HepG2 (cell line): ENCODE data around the gene MYO16. TPM values are rescaled to one million over a fixed set of nuclear protein-coding genes. Genes with fewer than 3 reads are reported as not detected.

Experiments used
- ASH2L ChIP-seq: fragments of 300-600, 200-600 bp; sonication (generic); IDR thresholded peaks from 2 replicates; pipeline ENCODE4 v1.7.0; 2017; ENCODE audit warnings: low read depth, mild to moderate bottlenecking, moderate library complexity, mixed read lengths, low read length; ENCODE audit not compliant: insufficient read length
- BCL6 ChIP-seq: IDR thresholded peaks from 2 replicates; pipeline ENCODE4 v1.6.1; 2016; ENCODE audit warnings: missing genetic modification reagents, missing compliant biosample characterization
- CBFB ChIP-seq: sonication (generic); formaldehyde crosslinking; IDR thresholded peaks from 2 replicates; pipeline ENCODE4 v1.4.0; 2020; ENCODE audit warnings: missing genetic modification reagents
- FOXP4 ChIP-seq: sonication (generic); formaldehyde crosslinking; IDR thresholded peaks from 2 replicates; pipeline ENCODE4 v1.4.0; 2020; ENCODE audit warnings: missing genetic modification reagents
- GATAD2A ChIP-seq: IDR thresholded peaks from 2 replicates; pipeline ENCODE4 v1.6.1; 2016
- GLI4 ChIP-seq: sonication (generic); formaldehyde crosslinking; IDR thresholded peaks from 2 replicates; pipeline ENCODE4 v1.5.1; 2020; ENCODE audit warnings: missing genetic modification reagents, mild to moderate bottlenecking, moderate library complexity, borderline replicate concordance
- KDM5B ChIP-seq: sonication (generic); formaldehyde crosslinking; IDR thresholded peaks from 2 replicates; pipeline ENCODE4 v1.4.0; 2020; ENCODE audit warnings: missing genetic modification reagents, mild to moderate bottlenecking, borderline replicate concordance
- MYPOP ChIP-seq: sonication (generic); formaldehyde crosslinking; IDR thresholded peaks from 2 replicates; pipeline ENCODE4 v1.8.1; 2023; ENCODE audit warnings: mild to moderate bottlenecking, moderate library complexity, missing genetic modification reagents
- NCOA2 ChIP-seq: sonication (generic); formaldehyde crosslinking; IDR thresholded peaks from 2 replicates; pipeline ENCODE4 v1.8.0; 2022; ENCODE audit warnings: inconsistent platforms
- NFE2 ChIP-seq: sonication (generic); formaldehyde crosslinking; IDR thresholded peaks from 2 replicates; pipeline ENCODE4 v1.4.0; 2020; ENCODE audit warnings: missing genetic modification reagents
- NFE2L2 ChIP-seq: fragments of 150-350 bp; IDR thresholded peaks from 2 replicates; pipeline ENCODE4 v1.6.1; 2014; ENCODE audit warnings: low read length
- PAXIP1 ChIP-seq: sonication (generic); formaldehyde crosslinking; conservative IDR thresholded peaks from 2 replicates; pipeline ENCODE4 v1.4.0; 2020; ENCODE audit warnings: mild to moderate bottlenecking, missing genetic modification reagents, moderate library complexity
- PHF21A ChIP-seq: sonication (generic); formaldehyde crosslinking; IDR thresholded peaks from 2 replicates; pipeline ENCODE4 v1.5.0; 2020; ENCODE audit warnings: mild to moderate bottlenecking, missing genetic modification reagents
- RFXAP ChIP-seq: sonication (generic); formaldehyde crosslinking; IDR thresholded peaks from 2 replicates; pipeline ENCODE4 v1.4.0; 2020; ENCODE audit warnings: missing genetic modification reagents, borderline replicate concordance
- SMAD9 ChIP-seq: sonication (generic); formaldehyde crosslinking; IDR thresholded peaks from 2 replicates; pipeline ENCODE4 v1.5.1; 2020; ENCODE audit warnings: mild to moderate bottlenecking, missing genetic modification reagents
- ZBTB46 ChIP-seq: sonication (generic); formaldehyde crosslinking; IDR thresholded peaks from 2 replicates; pipeline ENCODE4 v1.4.0; 2020; ENCODE audit warnings: mild to moderate bottlenecking, missing genetic modification reagents, borderline replicate concordance
- ZNF362 ChIP-seq: sonication (generic); formaldehyde crosslinking; IDR thresholded peaks from 2 replicates; pipeline ENCODE4 v1.4.0; 2020; ENCODE audit warnings: missing genetic modification reagents, mild to moderate bottlenecking, borderline replicate concordance
- ZNF597 ChIP-seq: sonication (generic); formaldehyde crosslinking; IDR thresholded peaks from 2 replicates; pipeline ENCODE4 v1.5.0; 2020; ENCODE audit warnings: missing genetic modification reagents
- polyA plus RNA-seq, 8 experiments: library from polyadenylated mRNA; depleted of rRNA in 3 of 8; stranded (reverse) in 7 of 8; unstranded in 1 of 8; fragments of >200 nt; fragmentation: Illumina TruSeq in 4 of 8; extraction: Trizol in 4 of 8; gene quantifications; 2 replicates each; pipeline versions ENCODE4 v1.2.1 to v1.2.3, GENCODE V29; 2011 to 2016; ENCODE audit warnings: low read depth in 4 of 8, missing spikeins in 1 of 8, mixed read lengths in 1 of 8; ENCODE audit not compliant: insufficient read depth in 1 of 8
- total RNA-seq, 5 experiments: library from RNA; depleted of rRNA; stranded (reverse); fragments of >200 nt; fragmentation: Illumina TruSeq; extraction: Trizol; gene quantifications; 2 replicates each; pipeline ENCODE4 v1.2.3, GENCODE V29; 2016; ENCODE audit warnings: low read depth in 1 of 5

Gene MYO16
- total and polyA plus RNA-seq, 2 of the 13 experiments (the other 11 are each of a cell fraction or from before 2014, with no cell fraction given), result not detected

DNA sequence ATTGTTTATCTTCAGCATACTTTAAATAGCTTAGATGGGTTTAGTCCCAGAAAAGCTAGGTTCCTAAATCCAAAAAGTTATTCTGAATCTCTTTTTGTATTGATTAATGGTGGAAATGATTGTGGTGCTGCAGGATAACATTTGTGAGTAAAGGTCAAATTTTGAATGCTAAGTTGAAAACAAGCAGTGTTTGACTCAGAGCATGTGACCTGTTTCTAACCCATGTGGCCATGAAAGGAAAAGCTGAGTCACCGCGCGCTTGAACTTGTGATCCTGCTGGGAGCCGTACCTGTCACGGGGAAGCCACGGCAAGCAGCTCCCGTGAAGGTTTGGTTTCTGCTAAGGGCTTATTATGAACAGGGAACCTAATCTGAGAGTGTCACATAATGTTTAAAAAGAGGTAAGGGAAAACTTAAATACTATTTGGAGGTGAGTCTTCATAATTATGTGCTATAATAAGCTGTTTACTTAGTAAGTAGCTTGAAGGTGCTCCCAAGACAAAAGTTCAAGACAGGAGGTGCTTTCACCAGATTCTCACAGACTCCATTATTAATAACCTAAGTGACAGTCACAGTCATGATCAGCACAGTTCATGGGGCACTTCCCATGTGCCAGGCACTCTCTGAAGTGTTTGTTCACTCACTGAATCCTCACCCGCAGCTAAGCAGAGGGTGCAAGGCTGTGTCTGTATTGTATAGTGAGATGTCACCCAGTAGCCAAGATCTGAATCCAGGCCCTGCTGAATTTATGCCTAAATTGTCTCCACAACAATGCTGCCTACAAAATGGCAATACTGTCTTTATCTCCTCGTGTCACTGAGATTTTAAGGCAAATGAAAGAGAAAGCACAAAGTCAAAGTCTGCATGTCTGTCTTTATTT, 286.5 kb downstream of the MYO16 start (continued):
- no peak for TF ChIP-seq ZBTB46
- no peak for TF ChIP-seq MYPOP (CRISPR knock-in tag)
- peak; percentile 65 for TF ChIP-seq GATAD2A
- peak; percentile 79 for TF ChIP-seq PAXIP1 (CRISPR knock-in tag)
- TF ChIP-seq PHF21A (CRISPR knock-in tag), result 0 out of 2 replicates have a peak, but pooled peaks have one; percentile 31
- TF ChIP-seq ASH2L, result peak; percentile 68
- no peak for TF ChIP-seq SMAD9 (CRISPR knock-in tag)
- TF ChIP-seq NCOA2, result peak; percentile 39; the same call in 1 of the 2 replicates
- TF ChIP-seq CBFB, result no peak
- no peak for TF ChIP-seq ZNF597
- TF ChIP-seq GLI4 (CRISPR knock-in tag), result no peak
- peak; percentile 48; the same call in 1 of the 2 replicates for TF ChIP-seq RFXAP (CRISPR knock-in tag)
- no peak for TF ChIP-seq KDM5B (CRISPR knock-in tag)
- TF ChIP-seq BCL6 (CRISPR knock-in tag), result no peak
- TF ChIP-seq FOXP4 (CRISPR knock-in tag), result peak; percentile 54
- TF ChIP-seq NFE2 (CRISPR knock-in tag), result peak; percentile 93
- no peak for TF ChIP-seq ZNF362 (CRISPR knock-in tag)
- TF ChIP-seq NFE2L2, result peak; percentile 98
